Gastroesophageal sphincter (tissue), 4 donors: Measurements from ENCODE around the gene TMEM100. TPM values are rescaled to one million over a fixed set of nuclear protein-coding genes. Genes with fewer than 3 reads are reported as not detected.

Source experiments
- ATAC-seq: fragments of 150-250 bp; one replicate; pipeline ENCODE4 v1.9.1; 2016; ENCODE audit warnings: mild to moderate bottlenecking, moderate library complexity
- H3K27ac ChIP-seq, 4 donors: fragments of 200-600 bp; sonication (generic) in 3 of 4; 1 replicate in 3 of 4; 2 replicates in 1 of 4; pipeline ENCODE4 v1.5.1; 2016 to 2019
- H3K27me3 ChIP-seq: fragments of 200-600 bp; sonication (generic); one replicate; pipeline ENCODE4 v1.5.1; 2019
- H3K36me3 ChIP-seq, 2 donors: fragments of 200-600 bp; sonication (generic); one replicate each; pipeline ENCODE4 v1.5.1; 2019; ENCODE audit warnings: control low read depth in 1 of 2
- H3K4me1 ChIP-seq, 3 donors: fragments of 200-600 bp; sonication (generic); 1 replicate in 2 of 3; 2 replicates in 1 of 3; pipeline ENCODE4 v1.5.1; 2016 to 2019; ENCODE audit warnings: control low read depth in 2 of 3
- H3K4me3 ChIP-seq, 2 donors: fragments of 200-600 bp; sonication (generic); one replicate each; pipeline ENCODE4 v1.5.1; 2019; ENCODE audit warnings: mild to moderate bottlenecking in 1 of 2, moderate library complexity in 1 of 2
- H3K9me3 ChIP-seq, 3 donors: fragments of 200-600 bp; sonication (generic); one replicate each; pipeline ENCODE4 v1.5.1; 2017 to 2019; ENCODE audit warnings: control low read depth in 2 of 3
- CTCF ChIP-seq, 4 experiments: fragments of 200-600 bp in 2 of 4; fragments of 450-650 bp in 2 of 4; sonication (generic) in 1 of 4; IDR thresholded peaks; one replicate each; pipeline ENCODE4 v1.5.1; 2017 to 2019; ENCODE audit warnings: antibody characterized with exemption in 4 of 4, mild to moderate bottlenecking in 2 of 4, moderate library complexity in 2 of 4
- EP300 ChIP-seq: sonication (generic); formaldehyde crosslinking; IDR thresholded peaks from one replicate; pipeline ENCODE4 v1.6.1; 2017; ENCODE audit warnings: antibody characterized with exemption, mild to moderate bottlenecking
- POLR2A ChIP-seq, 2 donors: fragments of 450-650 bp; IDR thresholded peaks; one replicate each; pipeline ENCODE4 v1.6.1; 2017; ENCODE audit warnings: antibody characterized with exemption in 2 of 2, mild to moderate bottlenecking in 2 of 2, moderate library complexity in 1 of 2
- POLR2AphosphoS5 ChIP-seq: sonication (generic); formaldehyde crosslinking; IDR thresholded peaks from one replicate; pipeline ENCODE4 v1.6.1; 2017; ENCODE audit warnings: antibody characterized with exemption
- WGBS, 2 donors: methylation state at CpG; one replicate each; pipeline ENCODE4 v1.1.5; 2018; ENCODE audit warnings: low coverage in 1 of 2; 5-methylcytosine and 5-hydroxymethylcytosine counted together
- total RNA-seq, 4 donors: library from RNA; depleted of rRNA; stranded (reverse); fragments of >200 nt; gene quantifications; one replicate each; pipeline ENCODE4 v1.1.0, GENCODE V29; 2016

Gene TMEM100
- total RNA-seq, 4 donors from 2014 or later: 3.7 to 63.8 (median 10.4) TPM

- no peak overlapping the region for H3K27ac ChIP-seq
- H3K9me3 ChIP-seq: no peaks in the 10 kb centered on the region
- no peak overlapping the region for H3K4me3 ChIP-seq
- 71 to 74% methylated on average over 6 to 12 of the region's 12 CpGs for WGBS, 2 donors
- no peaks in the 10 kb centered on the region for H3K4me1 ChIP-seq
- no peaks in the 10 kb centered on the region for H3K36me3 ChIP-seq
- no peaks in the 10 kb centered on the region for H3K27me3 ChIP-seq
- ATAC-seq: no peak
- TF ChIP-seq CTCF (IDR thresholded peaks at IDR 0.05) (no peak), POLR2AphosphoS5 (no peak), POLR2A (IDR thresholded peaks at IDR 0.05) (no peak), EP300 (no peak)
These were observed 19.8 kb upstream of the TMEM100 start for GRCh38 chr17:55742272-55743102.

DNA sequence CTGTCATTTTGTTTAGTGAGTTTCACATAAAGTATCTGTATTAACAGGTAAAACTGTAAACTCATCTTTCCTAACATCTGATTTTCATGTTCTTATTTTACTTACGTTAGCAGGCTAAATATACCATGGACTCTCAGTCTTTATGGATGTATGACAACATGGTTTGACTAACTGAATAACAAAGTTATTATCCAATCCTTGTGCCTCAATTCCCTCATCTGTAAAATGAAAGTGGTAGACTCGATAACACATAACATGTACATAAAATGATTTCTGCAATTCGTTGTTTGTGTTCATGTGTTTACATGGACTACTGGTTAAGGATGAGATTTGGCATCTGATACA is 18.7 kb upstream of the TMEM100 start:
- WGBS, 2 donors: 82 to 85% methylated on average over 3 of the region's 3 CpGs
- no peak for ATAC-seq
- no peaks in the 10 kb centered on the region for H3K27me3 ChIP-seq
- no peaks in the 10 kb centered on the region for H3K4me1 ChIP-seq
- no peak overlapping the region for H3K4me3 ChIP-seq
- H3K27ac ChIP-seq: no peak overlapping the region
- H3K36me3 ChIP-seq: no peaks in the 10 kb centered on the region
- TF ChIP-seq POLR2A (IDR thresholded peaks at IDR 0.05): no peak
- no peak for TF ChIP-seq POLR2AphosphoS5
- TF ChIP-seq CTCF (IDR thresholded peaks at IDR 0.05): no peak
- no peak for TF ChIP-seq EP300
- H3K9me3 ChIP-seq: no peaks in the 10 kb centered on the region

GRCh38 chr17:55740511-55741355 is 18.1 kb upstream of the TMEM100 start:
- WGBS, 2 donors: 81 to 88% methylated on average over 5 to 10 of the region's 10 CpGs
- no peak overlapping the region for H3K27ac ChIP-seq
- H3K4me1 ChIP-seq: peaks cover 0 to 2% (median 0%) of the 10 kb centered on the region in 3 donors
- H3K9me3 ChIP-seq: no peaks in the 10 kb centered on the region
- H3K36me3 ChIP-seq: no peaks in the 10 kb centered on the region
- TF ChIP-seq POLR2A (IDR thresholded peaks at IDR 0.05): no peak
- TF ChIP-seq EP300: no peak
- TF ChIP-seq POLR2AphosphoS5: no peak
- TF ChIP-seq CTCF (IDR thresholded peaks at IDR 0.05): no peak
- no peak overlapping the region for H3K4me3 ChIP-seq
- H3K27me3 ChIP-seq: no peaks in the 10 kb centered on the region
- no peak for ATAC-seq

DNA sequence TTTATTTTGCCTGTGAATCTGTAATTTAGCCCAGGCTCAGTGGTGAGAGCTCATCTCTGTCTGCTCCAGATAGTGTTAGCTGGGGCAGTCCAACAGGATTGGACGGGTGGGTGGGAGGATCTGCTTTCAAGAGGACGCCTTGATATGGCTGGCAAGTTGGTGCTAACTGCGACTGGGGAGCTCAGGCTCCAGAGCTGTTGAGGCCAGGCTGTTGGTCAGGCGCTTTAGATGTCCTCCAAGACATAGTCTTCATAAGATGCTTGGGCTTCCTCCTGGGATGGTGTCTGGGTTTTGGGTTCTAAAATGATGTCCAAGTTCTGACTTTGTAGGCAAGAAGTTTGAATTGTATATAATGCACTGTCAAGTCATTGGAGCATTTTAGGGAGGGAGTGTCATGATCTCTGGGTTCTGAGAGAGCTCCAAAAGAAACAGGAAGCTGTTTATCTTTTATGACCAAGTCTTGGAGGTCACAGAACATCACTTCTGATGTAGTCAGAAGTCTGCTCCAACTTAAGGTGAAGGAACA is 15.4 kb upstream of the TMEM100 start:
- no peak overlapping the region for H3K4me3 ChIP-seq
- H3K27ac ChIP-seq: no peak overlapping the region
- ATAC-seq: no peak
- peaks cover 0 to 24% (median 3%) of the 10 kb centered on the region in 3 donors for H3K4me1 ChIP-seq
- WGBS, 2 donors: 95% methylated on average over 3 of the region's 4 CpGs; no CpG with 5 or more reads in 1 of the 2 donors
- TF ChIP-seq CTCF (IDR thresholded peaks at IDR 0.05): no peak
- TF ChIP-seq POLR2AphosphoS5: no peak
- no peak for TF ChIP-seq POLR2A (IDR thresholded peaks at IDR 0.05)
- TF ChIP-seq EP300: no peak
- H3K36me3 ChIP-seq: no peaks in the 10 kb centered on the region
- H3K27me3 ChIP-seq: no peaks in the 10 kb centered on the region
- H3K9me3 ChIP-seq: no peaks in the 10 kb centered on the region
